SK-N-SH treated with all-trans-retinoic acid at 6 μM for 48 hours (cell line): ENCODE results near the gene TIMM13.

Experiments
- ATAC-seq: fragments of 200-7000 bp; cut with Tn5 transposase; 3 replicates; pipeline ENCODE4 v1.9.1; 2020; ENCODE audit warnings: mild to moderate bottlenecking, moderate library complexity
- ARNTL ChIP-seq: fragments of 450-650 bp; formaldehyde crosslinking; IDR thresholded peaks from 2 replicates; pipeline ENCODE4 v1.5.0; 2020; ENCODE audit warnings: low read depth, mild to moderate bottlenecking, moderate library complexity, borderline replicate concordance
- BACH2 ChIP-seq: fragments of 250-450 bp; sonication (Bioruptor Pico); IDR thresholded peaks from 2 replicates; pipeline ENCODE4 v1.9.0; 2021; ENCODE audit warnings: mild to moderate bottlenecking, borderline replicate concordance
- CSDC2 ChIP-seq: fragments of 250-450 bp; sonication (Bioruptor Pico); IDR thresholded peaks from 2 replicates; pipeline ENCODE4 v1.5.0; 2020; ENCODE audit warnings: mild to moderate bottlenecking, moderate library complexity
- GLIS3 ChIP-seq: fragments of 250-450 bp; sonication (Bioruptor Pico); IDR thresholded peaks from 2 replicates; pipeline ENCODE4 v1.5.0; 2020; ENCODE audit warnings: mild to moderate bottlenecking, moderate library complexity
- ISL1 ChIP-seq: fragments of 250-450 bp; sonication (Bioruptor Pico); IDR thresholded peaks from 2 replicates; pipeline ENCODE4 v2.1.2; 2022; ENCODE audit warnings: mild to moderate bottlenecking, moderate library complexity
- PATZ1 ChIP-seq: fragments of 250-450 bp; sonication (Bioruptor Pico); IDR thresholded peaks from 2 replicates; pipeline ENCODE4 v1.8.0; 2020; ENCODE audit warnings: mild to moderate bottlenecking, moderate library complexity, borderline replicate concordance
- POU6F1 ChIP-seq: fragments of 250-450 bp; sonication (Bioruptor Pico); IDR thresholded peaks from 2 replicates; pipeline ENCODE4 v1.8.0; 2021; ENCODE audit warnings: low read depth, mild to moderate bottlenecking, moderate library complexity, borderline replicate concordance
- PPARA ChIP-seq: fragments of 250-450 bp; sonication (Bioruptor Pico); IDR thresholded peaks from 2 replicates; pipeline ENCODE4 v1.5.0; 2020; ENCODE audit warnings: mild to moderate bottlenecking, borderline replicate concordance
- RARB ChIP-seq: fragments of 250-450 bp; sonication (Bioruptor Pico); IDR thresholded peaks from 2 replicates; pipeline ENCODE4 v1.8.0; 2021; ENCODE audit warnings: mild to moderate bottlenecking, moderate library complexity
- SNAI2 ChIP-seq: fragments of 250-450 bp; sonication (Bioruptor Pico); IDR thresholded peaks from 2 replicates; pipeline ENCODE4 v1.5.0; 2020; ENCODE audit warnings: mild to moderate bottlenecking, moderate library complexity
- TCF4 ChIP-seq: fragments of 250-450 bp; sonication (Bioruptor Pico); IDR thresholded peaks from 2 replicates; pipeline ENCODE4 v1.8.0; 2021; ENCODE audit warnings: mild to moderate bottlenecking, moderate library complexity, borderline replicate concordance
- TOX ChIP-seq: fragments of 250-450 bp; sonication (Bioruptor Pico); IDR thresholded peaks from 2 replicates; pipeline ENCODE4 v1.8.0; 2021; ENCODE audit warnings: mild to moderate bottlenecking, moderate library complexity, borderline replicate concordance
- ZC3H10 ChIP-seq: fragments of 250-450 bp; sonication (Bioruptor Pico); IDR thresholded peaks from 2 replicates; pipeline ENCODE4 v1.5.1; 2021; ENCODE audit warnings: mild to moderate bottlenecking, moderate library complexity
- ZFP3 ChIP-seq: fragments of 250-450 bp; sonication (Bioruptor Pico); IDR thresholded peaks from 2 replicates; pipeline ENCODE4 v1.5.0; 2020; ENCODE audit warnings: mild to moderate bottlenecking, moderate library complexity
- ZFP30 ChIP-seq: fragments of 450-650 bp; formaldehyde crosslinking; IDR thresholded peaks from 2 replicates; pipeline ENCODE4 v1.5.0; 2022; ENCODE audit warnings: mild to moderate bottlenecking, moderate library complexity
- ZNF565 ChIP-seq: fragments of 450-650 bp; formaldehyde crosslinking; conservative IDR thresholded peaks from 2 replicates; pipeline ENCODE4 v1.5.0; 2020; ENCODE audit warnings: low read depth, mild to moderate bottlenecking, moderate library complexity
- ZNF70 ChIP-seq: fragments of 450-650 bp; formaldehyde crosslinking; IDR thresholded peaks from 2 replicates; pipeline ENCODE4 v1.5.0; 2020; ENCODE audit warnings: mild to moderate bottlenecking, moderate library complexity
- ZNF8 ChIP-seq: fragments of 450-650 bp; formaldehyde crosslinking; IDR thresholded peaks from 2 replicates; pipeline ENCODE4 v1.5.0; 2020; ENCODE audit warnings: mild to moderate bottlenecking, moderate library complexity
- TF ChIP-seq, protein P1 (sequence below): fragments of 250-450 bp; sonication (Bioruptor Pico); IDR thresholded peaks from 2 replicates; pipeline ENCODE4 v1.5.1; 2021; ENCODE audit warnings: mild to moderate bottlenecking, moderate library complexity
- TF ChIP-seq, protein P2 (sequence below): fragments of 250-450 bp; sonication (Bioruptor Pico); IDR thresholded peaks from 2 replicates; pipeline ENCODE4 v1.5.0; 2020; ENCODE audit warnings: mild to moderate bottlenecking, moderate library complexity
- TF ChIP-seq, protein P3 (sequence below): fragments of 250-450 bp; sonication (Bioruptor Pico); IDR thresholded peaks from 2 replicates; pipeline ENCODE4 v1.5.1; 2020; ENCODE audit warnings: low read depth, mild to moderate bottlenecking, moderate library complexity

The TIMM13 gene

GRCh38 chr19:2429917-2430535, 2.6 kb upstream of the TIMM13 start:
- TF ChIP-seq ZFP30 (CRISPR knock-in tag) (no peak), ARNTL (CRISPR knock-in tag) (no peak), TOX (CRISPR knock-in tag) (no peak), RARB (CRISPR knock-in tag) (no peak), ZFP3 (CRISPR knock-in tag) (no peak), POU6F1 (CRISPR knock-in tag) (no peak), ISL1 (no peak), ZNF8 (CRISPR knock-in tag) (no peak), BACH2 (CRISPR knock-in tag) (no peak), PPARA (CRISPR knock-in tag) (no peak)
- TF ChIP-seq, protein P1, sequence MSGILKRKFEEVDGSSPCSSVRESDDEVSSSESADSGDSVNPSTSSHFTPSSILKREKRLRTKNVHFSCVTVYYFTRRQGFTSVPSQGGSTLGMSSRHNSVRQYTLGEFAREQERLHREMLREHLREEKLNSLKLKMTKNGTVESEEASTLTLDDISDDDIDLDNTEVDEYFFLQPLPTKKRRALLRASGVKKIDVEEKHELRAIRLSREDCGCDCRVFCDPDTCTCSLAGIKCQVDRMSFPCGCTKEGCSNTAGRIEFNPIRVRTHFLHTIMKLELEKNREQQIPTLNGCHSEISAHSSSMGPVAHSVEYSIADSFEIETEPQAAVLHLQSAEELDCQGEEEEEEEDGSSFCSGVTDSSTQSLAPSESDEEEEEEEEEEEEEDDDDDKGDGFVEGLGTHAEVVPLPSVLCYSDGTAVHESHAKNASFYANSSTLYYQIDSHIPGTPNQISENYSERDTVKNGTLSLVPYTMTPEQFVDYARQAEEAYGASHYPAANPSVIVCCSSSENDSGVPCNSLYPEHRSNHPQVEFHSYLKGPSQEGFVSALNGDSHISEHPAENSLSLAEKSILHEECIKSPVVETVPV, result no peak
- no peak for ATAC-seq

DNA sequence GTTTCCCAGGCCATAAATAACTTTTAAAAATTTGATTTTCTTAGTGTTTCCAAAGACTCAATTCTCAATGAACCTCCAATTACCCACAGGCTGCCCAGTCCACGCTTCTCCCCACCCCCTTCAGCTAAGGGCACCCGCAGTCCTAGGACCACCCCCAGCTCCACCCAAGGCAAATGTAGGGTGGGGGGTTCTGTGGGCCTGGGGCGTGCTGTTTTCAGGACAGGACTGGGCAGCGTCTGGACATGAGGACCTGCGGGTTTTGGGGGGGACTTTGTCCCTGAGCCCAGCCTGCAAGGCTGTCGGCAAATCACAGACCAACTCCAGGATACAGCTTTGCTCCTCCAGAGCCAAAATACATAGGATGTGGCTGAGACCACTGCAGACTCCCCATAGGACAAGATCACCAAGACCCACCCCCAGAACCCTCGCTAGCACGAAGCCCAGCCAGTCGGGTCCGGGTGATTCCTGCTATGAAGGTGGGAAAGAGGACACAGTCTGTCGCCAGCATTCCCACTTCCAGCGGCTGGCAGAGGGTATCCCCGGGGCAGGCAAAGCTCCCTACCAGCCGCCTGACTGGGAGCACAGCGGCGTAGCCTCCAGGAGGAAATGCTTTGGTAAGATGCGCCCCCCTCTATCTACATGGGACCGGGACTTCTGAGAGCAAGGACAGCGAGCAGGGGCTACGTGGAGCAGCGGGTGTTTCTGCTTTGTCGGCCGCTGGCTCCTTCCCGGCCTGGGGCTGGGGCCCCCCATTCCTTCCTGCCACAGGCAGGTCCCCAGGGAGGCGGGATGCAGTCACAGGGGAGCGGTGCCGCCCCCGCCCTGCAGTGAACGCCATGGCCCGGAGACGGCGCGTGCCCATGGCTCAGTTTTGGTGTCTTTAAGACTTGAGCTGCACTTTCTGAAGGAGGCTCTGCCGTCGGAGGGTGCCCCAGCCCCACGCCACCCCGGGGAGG, 1.6 kb upstream of the TIMM13 start:
- ATAC-seq, result no peak

More for the DNA sequence above, 1.6 kb upstream of the TIMM13 start:
- TF ChIP-seq TCF4 (CRISPR knock-in tag) (no peak), ZC3H10 (CRISPR knock-in tag) (no peak), ZFP3 (CRISPR knock-in tag) (no peak), CSDC2 (no peak), ZFP30 (CRISPR knock-in tag) (no peak), ZNF565 (CRISPR knock-in tag) (no peak), SNAI2 (CRISPR knock-in tag) (no peak), PATZ1 (CRISPR knock-in tag) (no peak), ZNF8 (CRISPR knock-in tag) (no peak), GLIS3 (CRISPR knock-in tag) (no peak), ZNF70 (CRISPR knock-in tag) (no peak), POU6F1 (CRISPR knock-in tag) (no peak)
- TF ChIP-seq, protein P1, result no peak
- TF ChIP-seq, protein P2, sequence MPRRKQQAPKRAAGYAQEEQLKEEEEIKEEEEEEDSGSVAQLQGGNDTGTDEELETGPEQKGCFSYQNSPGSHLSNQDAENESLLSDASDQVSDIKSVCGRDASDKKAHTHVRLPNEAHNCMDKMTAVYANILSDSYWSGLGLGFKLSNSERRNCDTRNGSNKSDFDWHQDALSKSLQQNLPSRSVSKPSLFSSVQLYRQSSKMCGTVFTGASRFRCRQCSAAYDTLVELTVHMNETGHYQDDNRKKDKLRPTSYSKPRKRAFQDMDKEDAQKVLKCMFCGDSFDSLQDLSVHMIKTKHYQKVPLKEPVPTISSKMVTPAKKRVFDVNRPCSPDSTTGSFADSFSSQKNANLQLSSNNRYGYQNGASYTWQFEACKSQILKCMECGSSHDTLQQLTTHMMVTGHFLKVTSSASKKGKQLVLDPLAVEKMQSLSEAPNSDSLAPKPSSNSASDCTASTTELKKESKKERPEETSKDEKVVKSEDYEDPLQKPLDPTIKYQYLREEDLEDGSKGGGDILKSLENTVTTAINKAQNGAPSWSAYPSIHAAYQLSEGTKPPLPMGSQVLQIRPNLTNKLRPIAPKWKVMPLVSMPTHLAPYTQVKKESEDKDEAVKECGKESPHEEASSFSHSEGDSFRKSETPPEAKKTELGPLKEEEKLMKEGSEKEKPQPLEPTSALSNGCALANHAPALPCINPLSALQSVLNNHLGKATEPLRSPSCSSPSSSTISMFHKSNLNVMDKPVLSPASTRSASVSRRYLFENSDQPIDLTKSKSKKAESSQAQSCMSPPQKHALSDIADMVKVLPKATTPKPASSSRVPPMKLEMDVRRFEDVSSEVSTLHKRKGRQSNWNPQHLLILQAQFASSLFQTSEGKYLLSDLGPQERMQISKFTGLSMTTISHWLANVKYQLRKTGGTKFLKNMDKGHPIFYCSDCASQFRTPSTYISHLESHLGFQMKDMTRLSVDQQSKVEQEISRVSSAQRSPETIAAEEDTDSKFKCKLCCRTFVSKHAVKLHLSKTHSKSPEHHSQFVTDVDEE (CRISPR knock-in tag), result no peak
- TF ChIP-seq, protein P3, sequence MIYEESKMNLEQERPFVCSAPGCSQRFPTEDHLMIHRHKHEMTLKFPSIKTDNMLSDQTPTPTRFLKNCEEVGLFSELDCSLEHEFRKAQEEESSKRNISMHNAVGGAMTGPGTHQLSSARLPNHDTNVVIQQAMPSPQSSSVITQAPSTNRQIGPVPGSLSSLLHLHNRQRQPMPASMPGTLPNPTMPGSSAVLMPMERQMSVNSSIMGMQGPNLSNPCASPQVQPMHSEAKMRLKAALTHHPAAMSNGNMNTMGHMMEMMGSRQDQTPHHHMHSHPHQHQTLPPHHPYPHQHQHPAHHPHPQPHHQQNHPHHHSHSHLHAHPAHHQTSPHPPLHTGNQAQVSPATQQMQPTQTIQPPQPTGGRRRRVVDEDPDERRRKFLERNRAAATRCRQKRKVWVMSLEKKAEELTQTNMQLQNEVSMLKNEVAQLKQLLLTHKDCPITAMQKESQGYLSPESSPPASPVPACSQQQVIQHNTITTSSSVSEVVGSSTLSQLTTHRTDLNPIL, result no peak
